Measurements from ENCODE around the gene SSR3.

SSR3 gene

GRCh38 chr3:156542101-156543042 is 12.5 kb downstream of the SSR3 start:
- in situ Hi-C loops (cut with MboI; ENCODE audit: low sequenced_read_pairs) = loop anchor here (25.0 kb wide), 1 partner anchor 545 kb away; no protein-coding TSS in a partner anchor

GRCh38 chr3:156539802-156540201 is 15.1 kb downstream of the SSR3 start:
- in situ Hi-C loops (cut with MboI; ENCODE audit: low sequenced_read_pairs) = loop anchor here (25.0 kb wide), 1 partner anchor 547 kb away; no protein-coding TSS in a partner anchor

DNA sequence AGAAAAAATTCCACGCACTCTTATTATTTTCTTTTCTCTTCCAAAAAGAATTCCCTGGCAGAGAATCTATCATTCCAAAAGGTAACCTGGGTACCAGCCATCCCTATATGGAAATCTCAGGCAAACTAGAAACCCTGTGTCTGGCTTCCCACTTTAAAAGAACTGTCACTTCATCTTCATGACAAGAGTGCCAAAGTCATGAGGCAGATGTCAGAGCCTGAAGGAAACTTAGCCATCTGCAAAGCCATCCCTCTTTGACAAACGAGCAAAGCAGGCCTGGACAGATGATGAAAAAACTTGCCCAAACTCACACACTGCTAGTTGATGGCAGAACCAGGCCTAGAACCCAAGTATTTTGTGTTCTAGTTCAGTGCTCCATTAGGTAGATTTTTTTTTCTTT is 15.9 kb downstream of the SSR3 start:
- in situ Hi-C loops (cut with MboI; ENCODE audit: low sequenced_read_pairs) = loop anchor here (25.0 kb wide), 1 partner anchor 548 kb away; no protein-coding TSS in a partner anchor

DNA sequence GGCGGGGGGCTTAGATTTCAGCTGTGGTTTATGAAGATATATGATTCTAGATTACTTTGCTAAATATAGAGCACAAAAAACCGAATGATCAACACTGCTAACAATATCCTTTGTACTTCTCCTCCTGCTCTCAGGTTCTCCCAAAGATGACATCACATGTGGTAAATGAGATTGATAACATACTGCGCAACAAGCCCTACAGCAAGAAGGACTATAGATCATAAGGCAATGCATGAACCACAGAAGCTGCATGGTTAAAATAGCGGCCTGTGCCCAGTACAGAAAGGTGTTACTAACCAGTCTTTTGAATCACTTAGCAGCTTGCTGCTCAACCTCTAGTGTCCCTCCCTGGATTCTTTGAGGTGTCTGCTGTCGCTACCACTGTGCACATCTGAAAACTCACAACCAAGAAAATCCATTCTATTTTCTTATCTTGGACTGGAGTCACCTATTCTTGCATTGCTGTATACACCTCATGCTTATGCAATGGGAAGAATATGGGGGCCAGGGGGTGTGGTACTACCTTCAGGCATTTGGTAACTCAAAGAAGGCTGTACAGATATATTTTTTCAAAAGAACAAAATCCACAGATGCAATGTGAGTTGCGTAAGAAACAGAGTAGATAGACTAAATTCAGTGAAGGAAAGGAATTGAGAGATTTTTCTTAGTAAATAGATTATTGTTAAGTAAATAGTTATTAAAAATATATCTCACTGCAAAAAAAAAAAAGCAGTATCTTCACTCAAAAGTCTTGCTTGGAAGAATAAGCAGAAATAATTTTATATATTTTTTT is 18.2 kb downstream of the SSR3 start:
- in situ Hi-C loops (cut with MboI; ENCODE audit: low sequenced_read_pairs) = loop anchor here (25.0 kb wide), 1 partner anchor 551 kb away; no protein-coding TSS in a partner anchor

GRCh38 chr3:156535798-156536197 is 19.1 kb downstream of the SSR3 start:
- in situ Hi-C loops (cut with MboI; ENCODE audit: low sequenced_read_pairs) = loop anchor here (25.0 kb wide), 1 partner anchor 552 kb away; no protein-coding TSS in a partner anchor

DNA sequence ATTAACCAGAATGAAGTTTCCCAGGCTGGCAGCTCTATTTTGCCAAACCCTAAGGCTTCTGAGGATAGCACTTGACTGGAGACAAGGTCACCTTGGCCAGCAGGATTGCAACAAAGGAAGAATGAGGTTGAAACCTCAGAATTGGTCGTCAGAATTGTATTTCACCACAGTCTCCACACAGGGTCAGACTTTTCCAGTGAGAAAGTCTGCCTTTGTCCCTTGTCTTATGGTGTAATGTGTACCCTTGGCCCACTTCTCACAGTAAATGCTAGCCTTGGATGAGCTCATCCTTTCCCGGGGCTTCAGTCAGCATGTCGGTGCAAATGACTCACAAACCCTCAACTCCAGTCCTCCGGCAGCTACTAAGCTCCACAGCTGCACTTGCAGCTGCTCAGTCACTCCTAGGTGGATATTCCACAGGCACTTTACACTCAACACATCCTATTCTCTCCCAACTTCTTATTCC is 19.7 kb downstream of the SSR3 start:
- in situ Hi-C loops (cut with MboI; ENCODE audit: low sequenced_read_pairs) = loop anchor here (25.0 kb wide), 1 partner anchor 552 kb away; no protein-coding TSS in a partner anchor

- in situ Hi-C loops (cut with MboI; ENCODE audit: low sequenced_read_pairs) = loop anchor here (25.0 kb wide), 1 partner anchor 554 kb away; no protein-coding TSS in a partner anchor
Measured at GRCh38 chr3:156533205-156533604, 21.7 kb downstream of the SSR3 start.

- in situ Hi-C loops (cut with MboI; ENCODE audit: low sequenced_read_pairs) = loop anchor here (25.0 kb wide), 1 partner anchor 555 kb away; no protein-coding TSS in a partner anchor
Measured at GRCh38 chr3:156532730-156533129, 22.2 kb downstream of the SSR3 start.

DNA sequence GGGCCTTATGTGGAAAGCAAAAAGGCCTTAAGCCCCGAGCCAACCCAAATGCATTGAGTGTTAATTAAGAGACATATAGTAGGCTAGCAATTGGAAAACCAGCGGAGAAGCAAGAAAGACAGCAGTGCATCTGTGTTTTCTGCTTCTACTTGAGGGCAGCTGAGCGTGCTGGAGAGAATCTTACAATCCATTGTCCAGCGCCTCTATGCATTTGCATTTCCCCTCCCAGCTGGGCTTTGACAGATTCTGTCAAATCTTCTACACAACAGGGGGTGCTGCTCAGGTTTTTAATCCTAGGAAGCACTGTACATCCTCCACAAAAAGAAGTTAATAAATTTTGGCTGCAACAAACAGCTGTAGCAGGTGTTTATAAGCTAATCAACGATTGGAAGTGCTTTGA is 23.9 kb downstream of the SSR3 start:
- in situ Hi-C loops (cut with MboI; ENCODE audit: low sequenced_read_pairs) = loop anchor here (25.0 kb wide), 1 partner anchor 556 kb away; no protein-coding TSS in a partner anchor

GRCh38 chr3:156527060-156527459 is 27.9 kb downstream of the SSR3 start:
- in situ Hi-C loops (cut with MboI; ENCODE audit: low sequenced_read_pairs) = loop anchor here (25.0 kb wide), 1 partner anchor 560 kb away; no protein-coding TSS in a partner anchor

DNA sequence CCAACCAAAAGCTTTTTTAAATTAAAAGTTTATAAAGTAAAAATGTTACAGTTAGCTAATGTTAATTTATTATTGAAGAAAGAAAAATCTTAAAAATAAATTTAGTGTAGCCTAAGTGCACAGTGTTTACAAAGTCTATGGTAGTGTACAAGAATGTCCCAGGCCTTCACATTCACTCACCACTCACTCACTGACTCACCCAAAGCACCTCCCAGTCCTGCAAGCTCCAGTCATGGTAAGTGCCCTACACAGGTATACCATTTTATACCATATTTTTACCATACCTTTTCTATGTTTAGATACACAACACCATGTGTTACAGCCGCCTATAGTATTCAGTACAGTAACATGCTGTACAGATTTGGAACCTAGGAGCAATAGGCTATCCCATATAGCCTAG is 29.1 kb downstream of the SSR3 start:
- in situ Hi-C loops (cut with MboI; ENCODE audit: low sequenced_read_pairs) = loop anchor here (25.0 kb wide), 1 partner anchor 561 kb away; no protein-coding TSS in a partner anchor

GRCh38 chr3:156522673-156523072 is 32.2 kb downstream of the SSR3 start:
- in situ Hi-C loops (cut with MboI; ENCODE audit: low sequenced_read_pairs) = loop anchor here (25.0 kb wide), 1 partner anchor 360 kb away; no protein-coding TSS in a partner anchor

- in situ Hi-C loops (cut with MboI; ENCODE audit: low sequenced_read_pairs) = loop anchor here (25.0 kb wide), 1 partner anchor 357 kb away; no protein-coding TSS in a partner anchor
Measured at GRCh38 chr3:156519758-156520162, 35.2 kb downstream of the SSR3 start.

DNA sequence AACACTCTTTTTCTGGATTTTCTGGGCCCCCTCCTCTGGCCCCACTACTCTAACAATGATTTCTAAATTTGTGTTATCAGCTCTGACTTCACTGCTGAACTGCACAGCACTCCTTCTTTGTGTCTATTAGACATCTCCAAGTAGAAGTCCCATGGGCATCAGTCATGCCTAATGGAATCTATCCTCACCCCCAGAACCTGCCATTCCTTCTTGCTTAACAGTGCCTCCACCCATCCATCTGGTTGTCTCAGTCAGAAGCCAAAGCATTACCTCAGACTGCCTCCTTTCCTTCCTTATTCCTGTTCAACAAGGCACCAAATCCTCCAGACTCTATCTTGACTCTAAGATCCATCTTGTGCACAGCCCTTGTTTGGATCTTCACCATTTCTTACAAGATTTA is 36.2 kb downstream of the SSR3 start:
- in situ Hi-C loops (cut with MboI; ENCODE audit: low sequenced_read_pairs) = loop anchor here (25.0 kb wide), 1 partner anchor 356 kb away; no protein-coding TSS in a partner anchor

- in situ Hi-C loops (cut with MboI; ENCODE audit: low sequenced_read_pairs) = loop anchor here (25.0 kb wide), 1 partner anchor 355 kb away; no protein-coding TSS in a partner anchor
Measured at GRCh38 chr3:156516961-156517360, 38.0 kb downstream of the SSR3 start.

GRCh38 chr3:156516284-156516683 is 38.6 kb downstream of the SSR3 start:
- in situ Hi-C loops (cut with MboI; ENCODE audit: low sequenced_read_pairs) = loop anchor here (25.0 kb wide), 1 partner anchor 354 kb away; no protein-coding TSS in a partner anchor

- in situ Hi-C loops (cut with MboI; ENCODE audit: low sequenced_read_pairs) = loop anchor here (25.0 kb wide), 1 partner anchor 351 kb away; no protein-coding TSS in a partner anchor
Measured at GRCh38 chr3:156513619-156514018, 41.3 kb downstream of the SSR3 start.

- in situ Hi-C loops (cut with MboI; ENCODE audit: low sequenced_read_pairs) = loop anchor here (25.0 kb wide), 1 partner anchor 350 kb away; no protein-coding TSS in a partner anchor
Measured at GRCh38 chr3:156511987-156512677, 42.8 kb downstream of the SSR3 start.
